CD4-positive, alpha-beta T cell (primary cell): Measurements from ENCODE around the gene FKBP4. TPM values are rescaled to one million over a fixed set of nuclear protein-coding genes. Genes with fewer than 3 reads are reported as not detected.
A peak's percentile ranks its signal among the peaks of the same experiment; 100 is the strongest.

Experiments used
- ATAC-seq: fragments of 200-7000 bp; cut with Tn5 transposase; one replicate; pipeline ENCODE4 v1.10.0; 2022; ENCODE audit warnings: mild to moderate bottlenecking; ENCODE audit not compliant: poor library complexity
- CTCF ChIA-PET: fragments of 350-600 bp; sonication (Branson Sonifier 250); formaldehyde crosslinking; loops from one replicate; lab custom pipeline; 2021; ENCODE audit warnings: antibody characterized with exemption, inconsistent platforms; lab: Charles Lee
- POLR2A ChIA-PET: fragments of 350-600 bp; sonication (Branson Sonifier 250); formaldehyde crosslinking; loops from one replicate; lab custom pipeline; 2021; ENCODE audit warnings: antibody characterized with exemption, inconsistent platforms; lab: Charles Lee
- DNase-seq, 14 experiments: peaks; one replicate each; pipeline ENCODE4 v3.0.0-alpha.2; 2013 to 2020; ENCODE audit warnings: mixed read lengths in 2 of 14
- H3K27ac ChIP-seq, 2 donors: one replicate each; pipeline versions ENCODE4 v1.5.1 to v1.7.0; 2013; ENCODE audit warnings: low read length in 2 of 2, low read depth in 1 of 2, mild to moderate bottlenecking in 1 of 2
- H3K27me3 ChIP-seq, 2 experiments: 1 replicate in 1 of 2; 2 replicates in 1 of 2; pipeline versions ENCODE4 v1.6.1 to v1.7.0; 2013; ENCODE audit warnings: low read length in 2 of 2, control low read depth in 1 of 2, mild to moderate bottlenecking in 1 of 2, moderate library complexity in 1 of 2; ENCODE audit not compliant: insufficient read depth in 2 of 2, control insufficient read depth in 1 of 2
- H3K36me3 ChIP-seq: one replicate; pipeline ENCODE4 v1.6.1; 2013; ENCODE audit warnings: low read length, control low read depth; ENCODE audit not compliant: insufficient read depth
- H3K4me1 ChIP-seq: one replicate; pipeline ENCODE4 v1.6.1; 2013; ENCODE audit warnings: low read length, control low read depth; ENCODE audit not compliant: insufficient read depth
- H3K4me3 ChIP-seq: one replicate; pipeline ENCODE4 v1.5.1; 2013; ENCODE audit warnings: mild to moderate bottlenecking, low read length, moderate library complexity
- H3K9me3 ChIP-seq, 2 experiments: 1 replicate in 1 of 2; 2 replicates in 1 of 2; pipeline versions ENCODE4 v1.6.1 to v1.7.0; 2013; ENCODE audit warnings: low read length in 2 of 2, mild to moderate bottlenecking in 2 of 2, control low read depth in 1 of 2, moderate library complexity in 1 of 2; ENCODE audit not compliant: control insufficient read depth in 1 of 2, insufficient read depth in 1 of 2
- H3K27ac Mint-ChIP-seq: one replicate; pipeline ENCODE4 v1.8.0; 2020; ENCODE audit warnings: mixed read lengths
- H3K27me3 Mint-ChIP-seq: one replicate; pipeline ENCODE4 v1.8.0; 2021; ENCODE audit warnings: mixed read lengths
- H3K36me3 Mint-ChIP-seq: one replicate; pipeline ENCODE4 v1.8.0; 2021; ENCODE audit warnings: low read depth, mixed read lengths
- H3K4me1 Mint-ChIP-seq: one replicate; pipeline ENCODE4 v1.8.0; 2021; ENCODE audit warnings: low read depth, mixed read lengths
- H3K4me3 Mint-ChIP-seq: one replicate; pipeline ENCODE4 v1.8.0; 2020; ENCODE audit warnings: mild to moderate bottlenecking, mixed read lengths
- H3K9me3 Mint-ChIP-seq: one replicate; pipeline ENCODE4 v1.8.0; 2020; ENCODE audit warnings: mixed read lengths
- CTCF ChIP-seq: fragments of 200-600 bp; IDR thresholded peaks from one replicate; pipeline ENCODE4 v1.8.0; 2022; ENCODE audit warnings: antibody characterized with exemption, mild to moderate bottlenecking
- intact Hi-C, 2 experiments: fragments of 100-400 bp; cut with DNase I in 1 of 2; cut with micrococcal nuclease in 1 of 2; formaldehyde crosslinking; loops; one replicate each; pipeline versions ENCODE4 v1.15.1 to v1.9.0; 2023 to 2025; cut with DNase I, micrococcal nuclease
- total RNA-seq, 174 experiments: library from RNA in 2 of 174; stranded (reverse) in 2 of 174; gene quantifications; one replicate each; pipeline ENCODE4 v1.2.3 and lab custom pipeline; 2021 to 2026

Gene FKBP4
- total RNA-seq, 2 experiments from 2014 or later: 35.7 to 40.3 TPM

- Histone ChIP-seq H3K4me1 (peaks cover 18% of the 10 kb centered on the region), H3K9me3 (no peaks in the 10 kb centered on the region), H3K27ac (peak overlapping the region; percentile 91 to 93), H3K4me3 (peak overlapping the region; percentile 82), H3K27me3 (no peaks in the 10 kb centered on the region), H3K36me3 (peaks cover 30% of the 10 kb centered on the region)
- DNase-seq: peak in 13 of 14 experiments; percentile 16 to 73 (median 32)
- Mint-ChIP-seq H3K36me3 (peaks cover 45% of the 10 kb centered on the region), H3K9me3 (no peaks in the 10 kb centered on the region), H3K27me3 (no peaks in the 10 kb centered on the region), H3K27ac (peak overlapping the region; percentile 99), H3K4me1 (peaks cover 43% of the 10 kb centered on the region), H3K4me3 (peak overlapping the region; percentile 96)
- ATAC-seq: peak; percentile 12
- peak; percentile 74 for TF ChIP-seq CTCF
- ChIA-PET CTCF (interaction anchor here (1.0 to 2.6 kb wide), 3 partner anchors 18 to 131 kb away, joined by 4 to 12 read pairs (median 4); no protein-coding TSS in a partner anchor), POLR2A (interaction anchor here (0.6 to 2.1 kb wide), 6 partner anchors 13 to 122 kb away, joined by 3 to 37 read pairs (median 4); partner anchors contain the start of genes FKBP4, FOXM1, NRIP2 and RHNO1)
- intact Hi-C loops: loop anchor here (1.0 to 5.0 kb wide), 5 partner anchors 19 to 130 kb away; partner anchors contain the start of genes FKBP4 (in 1 of the 2), FOXM1 (in 1 of the 2) and RHNO1 (in 1 of the 2)
Observed at GRCh38 chr12:2813214-2814185, 18.7 kb downstream of the FKBP4 start.

GRCh38 chr12:2819810-2820209 is 25.0 kb downstream of the FKBP4 start:
- no peak for TF ChIP-seq CTCF
- Mint-ChIP-seq H3K27me3 (no peaks in the 10 kb centered on the region), H3K27ac (no peak overlapping the region), H3K4me1 (peaks cover 13% of the 10 kb centered on the region), H3K4me3 (no peak overlapping the region), H3K36me3 (peaks cover 89% of the 10 kb centered on the region), H3K9me3 (no peaks in the 10 kb centered on the region)
- Histone ChIP-seq H3K4me3 (no peak overlapping the region), H3K27ac (no peak overlapping the region), H3K9me3 (no peaks in the 10 kb centered on the region), H3K27me3 (no peaks in the 10 kb centered on the region), H3K36me3 (peaks cover 82% of the 10 kb centered on the region), H3K4me1 (peaks cover 4% of the 10 kb centered on the region)
- POLR2A ChIA-PET: no interaction called here
- intact Hi-C loops: no loop called here
- CTCF ChIA-PET: no interaction called here
- ATAC-seq (no peak), DNase-seq (no peak)

GRCh38 chr12:2820432-2820831 is 25.7 kb downstream of the FKBP4 start:
- H3K4me3 ChIP-seq: no peak overlapping the region
- no peaks in the 10 kb centered on the region for H3K27me3 ChIP-seq
- H3K36me3 Mint-ChIP-seq: peaks cover 91% of the 10 kb centered on the region
- no peaks in the 10 kb centered on the region for H3K4me1 ChIP-seq
- DNase-seq: no peak
- peaks cover 85% of the 10 kb centered on the region for H3K36me3 ChIP-seq
- peaks cover 8% of the 10 kb centered on the region for H3K4me1 Mint-ChIP-seq
- H3K27me3 Mint-ChIP-seq: no peaks in the 10 kb centered on the region
- H3K9me3 Mint-ChIP-seq: no peaks in the 10 kb centered on the region
- no peak overlapping the region for H3K27ac Mint-ChIP-seq
- TF ChIP-seq CTCF: no peak
- ChIA-PET POLR2A (no interaction called here), CTCF (no interaction called here)
- H3K9me3 ChIP-seq: no peaks in the 10 kb centered on the region
- no peak overlapping the region for H3K27ac ChIP-seq
- H3K4me3 Mint-ChIP-seq: no peak overlapping the region
- intact Hi-C loops: no loop called here
- no peak for ATAC-seq
